Hepatocyte (in vitro differentiated cells): ENCODE results near the gene DHRS13.

Experiments
- EZH2phosphoT487 ChIP-seq: fragments of 200-600 bp; sonication (generic); IDR thresholded peaks from one replicate; pipeline ENCODE4 v1.6.1; 2018; ENCODE audit warnings: antibody characterized with exemption, mild to moderate bottlenecking, low read depth, moderate library complexity; ENCODE audit not compliant: unreplicated experiment, severe bottlenecking
- TF ChIP-seq, protein P1 (sequence below): fragments of 200-600 bp; sonication (generic); IDR thresholded peaks from 2 replicates; pipeline ENCODE4 v1.5.1; 2016; ENCODE audit warnings: antibody characterized with exemption, mild to moderate bottlenecking; ENCODE audit not compliant: poor library complexity

DNA sequence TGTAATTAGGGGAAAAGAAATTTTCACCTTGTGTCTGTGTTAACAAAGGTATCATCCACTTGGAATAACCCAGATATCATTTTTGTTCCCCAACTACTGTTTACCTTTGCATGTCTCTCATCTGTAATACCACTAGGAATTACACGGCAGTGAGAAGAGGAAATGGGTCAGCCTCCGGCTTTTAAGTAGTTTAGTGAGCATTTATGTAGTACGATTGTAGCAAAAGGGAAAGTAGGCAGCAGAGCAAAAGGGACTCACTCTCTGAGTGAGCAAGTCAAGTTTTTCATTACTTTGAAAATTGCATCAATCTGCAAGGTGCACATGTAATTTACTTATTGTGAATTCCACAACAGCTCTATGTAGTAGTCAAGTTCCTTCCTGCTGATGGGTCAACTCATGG is 37.3 kb upstream of the DHRS13 start:
- TF ChIP-seq, protein P1, sequence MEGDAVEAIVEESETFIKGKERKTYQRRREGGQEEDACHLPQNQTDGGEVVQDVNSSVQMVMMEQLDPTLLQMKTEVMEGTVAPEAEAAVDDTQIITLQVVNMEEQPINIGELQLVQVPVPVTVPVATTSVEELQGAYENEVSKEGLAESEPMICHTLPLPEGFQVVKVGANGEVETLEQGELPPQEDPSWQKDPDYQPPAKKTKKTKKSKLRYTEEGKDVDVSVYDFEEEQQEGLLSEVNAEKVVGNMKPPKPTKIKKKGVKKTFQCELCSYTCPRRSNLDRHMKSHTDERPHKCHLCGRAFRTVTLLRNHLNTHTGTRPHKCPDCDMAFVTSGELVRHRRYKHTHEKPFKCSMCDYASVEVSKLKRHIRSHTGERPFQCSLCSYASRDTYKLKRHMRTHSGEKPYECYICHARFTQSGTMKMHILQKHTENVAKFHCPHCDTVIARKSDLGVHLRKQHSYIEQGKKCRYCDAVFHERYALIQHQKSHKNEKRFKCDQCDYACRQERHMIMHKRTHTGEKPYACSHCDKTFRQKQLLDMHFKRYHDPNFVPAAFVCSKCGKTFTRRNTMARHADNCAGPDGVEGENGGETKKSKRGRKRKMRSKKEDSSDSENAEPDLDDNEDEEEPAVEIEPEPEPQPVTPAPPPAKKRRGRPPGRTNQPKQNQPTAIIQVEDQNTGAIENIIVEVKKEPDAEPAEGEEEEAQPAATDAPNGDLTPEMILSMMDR: no peak
- no peak for TF ChIP-seq EZH2phosphoT487
